ENCODE data around the gene NSMF. TPM values are rescaled to one million over a fixed set of nuclear protein-coding genes. Genes with fewer than 3 reads are reported as not detected.

Gene NSMF
- total and polyA plus RNA-seq, 8 donors, result 29.5 to 46.5 (median 36.3) TPM

GRCh38 chr9:137496601-137497375 lies 37.7 kb upstream of the NSMF start:
- TF ChIP-seq CTCF (IDR thresholded peaks at IDR 0.05), result no peak
- peak in 1 of 4 donors; percentile 66 for DNase-seq
- intact Hi-C loops (cut with DNase I), result no loop called here
- ATAC-seq, result no peak
- H3K27ac ChIP-seq, result no peak overlapping the region
- no peaks in the 10 kb centered on the region for H3K27me3 ChIP-seq
- no peaks in the 10 kb centered on the region for H3K9me3 ChIP-seq
- no peak overlapping the region for H3K4me3 ChIP-seq
- H3K4me1 ChIP-seq, result no peaks in the 10 kb centered on the region
- no peaks in the 10 kb centered on the region for H3K36me3 ChIP-seq

- no peaks in the 10 kb centered on the region for H3K27me3 ChIP-seq
- DNase-seq (peak in 1 of 4 donors; percentile 80), ATAC-seq (no peak)
- no peak overlapping the region for H3K27ac ChIP-seq
- no peak for TF ChIP-seq CTCF (IDR thresholded peaks at IDR 0.05)
- H3K4me1 ChIP-seq, result no peaks in the 10 kb centered on the region
- no peak overlapping the region for H3K4me3 ChIP-seq
- no peaks in the 10 kb centered on the region for H3K9me3 ChIP-seq
- H3K36me3 ChIP-seq, result no peaks in the 10 kb centered on the region
- intact Hi-C loops (cut with DNase I), result no loop called here
These were observed 35.6 kb upstream of the NSMF start for GRCh38 chr9:137494550-137495351.

GRCh38 chr9:137494104-137494544 lies 35.0 kb upstream of the NSMF start:
- Histone ChIP-seq H3K9me3 (no peaks in the 10 kb centered on the region), H3K36me3 (no peaks in the 10 kb centered on the region), H3K27me3 (no peaks in the 10 kb centered on the region), H3K27ac (no peak overlapping the region), H3K4me3 (no peak overlapping the region), H3K4me1 (no peaks in the 10 kb centered on the region)
- peak; percentile 70 for ATAC-seq
- DNase-seq, result peak in 1 of 4 donors; percentile 64
- intact Hi-C loops (cut with DNase I), result no loop called here
- TF ChIP-seq CTCF (IDR thresholded peaks at IDR 0.05), result no peak

- Histone ChIP-seq H3K27me3 (no peaks in the 10 kb centered on the region), H3K4me1 (no peaks in the 10 kb centered on the region), H3K36me3 (no peaks in the 10 kb centered on the region), H3K4me3 (no peak overlapping the region), H3K9me3 (no peaks in the 10 kb centered on the region), H3K27ac (no peak overlapping the region)
- ATAC-seq, result no peak
- intact Hi-C loops (cut with DNase I), result no loop called here
- TF ChIP-seq CTCF (IDR thresholded peaks at IDR 0.05), result no peak
- DNase-seq, result peak in 1 of 4 donors; percentile 61
These were observed 34.4 kb upstream of the NSMF start for GRCh38 chr9:137493364-137494103.
